Right lobe of liver (tissue), 4 donors: Measurements from ENCODE around the gene MS4A7.

ENCODE experiments used
- CTCF ChIP-seq, 4 donors: fragments of 200-600 bp in 3 of 4; fragments of 450-650 bp in 1 of 4; IDR thresholded peaks; one replicate each; pipeline versions ENCODE4 v1.5.1 to v1.8.0; 2016 to 2022; ENCODE audit warnings: antibody characterized with exemption in 4 of 4, mild to moderate bottlenecking in 2 of 4
- POLR2A ChIP-seq: fragments of 450-650 bp; IDR thresholded peaks from one replicate; pipeline ENCODE4 v1.6.1; 2017; ENCODE audit warnings: antibody characterized with exemption, mild to moderate bottlenecking
- donor health status: DM: no; HTN: no; CAD: no.
- donor health status: DM: no; HTN: no; CAD: no.
- donor health status: DM: no; HTN: yes; CAD: no.

- TF ChIP-seq CTCF (IDR thresholded peaks at IDR 0.05) (no peak), POLR2A (no peak)
These were observed 44.3 kb downstream of the MS4A7 start for GRCh38 chr11:60422609-60423008.
